ENCODE data around the gene TP53RK.

DNA sequence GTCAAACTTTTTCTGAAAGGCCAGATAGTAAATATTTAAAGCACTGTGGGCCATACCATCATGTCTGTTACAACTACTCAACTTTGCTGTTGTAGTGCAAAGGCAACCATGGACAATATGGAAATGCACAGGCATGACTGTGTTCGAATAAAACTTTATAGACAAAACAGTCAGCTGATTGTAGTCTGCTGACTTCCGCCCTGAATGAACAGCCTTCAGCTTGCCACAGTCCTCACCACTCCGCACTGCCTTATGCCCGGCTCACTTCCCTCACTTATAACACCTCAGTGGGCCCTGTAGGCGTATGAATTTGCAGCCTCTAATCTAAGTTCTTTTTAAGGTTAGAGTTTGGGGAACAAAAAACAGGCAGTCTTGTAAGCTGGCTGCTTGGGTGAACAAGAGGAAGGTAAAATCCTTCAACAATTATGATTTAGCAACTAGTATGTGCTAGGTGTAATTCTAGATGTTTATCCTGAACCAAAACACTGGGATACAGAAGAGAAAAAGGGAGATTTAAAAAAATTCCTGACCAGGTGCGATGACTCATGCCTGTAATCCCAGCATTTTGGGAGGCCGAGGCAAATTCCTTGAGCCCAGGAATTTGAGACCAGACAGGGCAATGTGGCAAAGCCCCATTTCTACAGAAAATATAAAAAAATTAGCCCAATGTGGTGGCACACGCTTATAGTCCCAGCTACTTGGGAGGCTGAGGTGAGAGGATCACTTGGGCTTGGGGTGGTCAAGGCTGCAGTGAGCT lies 13.4 kb upstream of the TP53RK start:
- TF ChIP-seq POLR2AphosphoS5 (IDR thresholded peaks at IDR 0.05): no peak
- TF ChIP-seq, protein P1, sequence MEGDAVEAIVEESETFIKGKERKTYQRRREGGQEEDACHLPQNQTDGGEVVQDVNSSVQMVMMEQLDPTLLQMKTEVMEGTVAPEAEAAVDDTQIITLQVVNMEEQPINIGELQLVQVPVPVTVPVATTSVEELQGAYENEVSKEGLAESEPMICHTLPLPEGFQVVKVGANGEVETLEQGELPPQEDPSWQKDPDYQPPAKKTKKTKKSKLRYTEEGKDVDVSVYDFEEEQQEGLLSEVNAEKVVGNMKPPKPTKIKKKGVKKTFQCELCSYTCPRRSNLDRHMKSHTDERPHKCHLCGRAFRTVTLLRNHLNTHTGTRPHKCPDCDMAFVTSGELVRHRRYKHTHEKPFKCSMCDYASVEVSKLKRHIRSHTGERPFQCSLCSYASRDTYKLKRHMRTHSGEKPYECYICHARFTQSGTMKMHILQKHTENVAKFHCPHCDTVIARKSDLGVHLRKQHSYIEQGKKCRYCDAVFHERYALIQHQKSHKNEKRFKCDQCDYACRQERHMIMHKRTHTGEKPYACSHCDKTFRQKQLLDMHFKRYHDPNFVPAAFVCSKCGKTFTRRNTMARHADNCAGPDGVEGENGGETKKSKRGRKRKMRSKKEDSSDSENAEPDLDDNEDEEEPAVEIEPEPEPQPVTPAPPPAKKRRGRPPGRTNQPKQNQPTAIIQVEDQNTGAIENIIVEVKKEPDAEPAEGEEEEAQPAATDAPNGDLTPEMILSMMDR (IDR thresholded peaks at IDR 0.05): no peak
- TF ChIP-seq POLR2A (IDR thresholded peaks at IDR 0.05): no peak
